Right renal pelvis (tissue), 4 donors: Measurements from ENCODE around the gene CDCA5. TPM values are rescaled to one million over a fixed set of nuclear protein-coding genes. Genes with fewer than 3 reads are reported as not detected.

Source experiments
- DNase-seq, 4 donors: peaks; one replicate each; pipeline ENCODE4 v3.0.0-alpha.2; 2013; ENCODE audit warnings: low read depth in 4 of 4, low spot score in 3 of 4, missing footprints in 1 of 4
- polyA plus RNA-seq, 4 donors: library from polyadenylated mRNA; unstranded; fragments of 120-200 nt; gene quantifications; one replicate each; pipeline ENCODE4 v1.2.1, GENCODE V29; 2013; ENCODE audit not compliant: insufficient read length in 4 of 4

CDCA5 gene
- polyA plus RNA-seq, 4 donors, result 15.6 to 21.7 (median 18.7) TPM

DNA sequence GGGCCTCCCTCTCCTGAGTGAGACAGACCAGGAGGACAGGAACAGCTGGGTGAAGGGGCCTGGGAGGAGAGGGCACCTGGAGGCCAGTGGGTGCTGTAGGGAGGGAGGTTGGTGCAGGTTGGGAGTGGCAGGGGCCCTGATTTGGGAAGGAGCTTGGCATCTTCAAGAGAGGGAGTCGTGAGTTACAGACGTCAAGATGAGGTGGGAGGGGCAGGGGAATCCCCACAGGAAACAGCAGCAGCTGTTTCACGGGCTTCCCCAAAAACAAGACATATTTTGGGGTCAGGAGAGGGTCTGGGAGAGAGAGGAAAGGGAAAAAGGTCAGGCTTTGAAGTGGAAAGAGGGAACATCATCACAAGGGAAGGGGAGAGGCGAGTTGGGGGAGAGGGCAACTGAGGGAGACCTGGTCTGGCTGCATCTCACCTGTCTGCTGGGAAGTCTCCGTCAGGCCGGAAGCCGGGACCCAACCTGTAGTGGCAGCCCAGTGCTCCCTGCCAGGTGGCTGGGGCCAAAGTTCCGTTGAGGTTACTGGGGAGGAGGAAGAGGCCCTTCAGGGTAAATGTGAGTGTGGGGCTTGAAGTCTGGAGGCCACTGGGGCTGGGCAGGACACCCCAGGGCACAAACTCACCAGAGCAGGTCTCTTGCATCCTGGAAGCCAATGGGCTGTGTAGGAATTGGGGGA lies 29.9 kb downstream of the CDCA5 start:
- DNase-seq, result no peak

DNA sequence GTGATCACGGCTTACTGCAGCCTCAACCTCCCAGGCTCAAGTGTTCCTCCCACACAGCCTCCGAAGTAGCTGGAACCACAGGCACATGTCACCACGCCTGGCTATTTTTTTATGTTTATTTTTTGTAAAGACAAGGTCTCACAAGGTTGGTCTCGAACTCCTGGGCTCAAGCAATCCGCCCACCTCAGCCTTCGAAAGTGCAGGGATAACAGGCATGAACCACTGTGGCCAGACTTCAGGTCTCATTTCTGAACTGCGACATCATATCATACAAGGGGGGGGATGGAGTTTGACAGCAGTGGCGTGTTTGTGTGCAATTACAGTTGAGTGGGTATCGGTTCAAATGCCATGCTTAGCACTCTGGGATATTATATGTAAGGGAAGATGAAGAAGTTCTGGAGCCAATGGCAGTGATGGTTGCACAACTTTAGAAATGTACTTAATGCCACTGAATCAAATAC lies 32.4 kb downstream of the CDCA5 start:
- DNase-seq, result no peak

DNA sequence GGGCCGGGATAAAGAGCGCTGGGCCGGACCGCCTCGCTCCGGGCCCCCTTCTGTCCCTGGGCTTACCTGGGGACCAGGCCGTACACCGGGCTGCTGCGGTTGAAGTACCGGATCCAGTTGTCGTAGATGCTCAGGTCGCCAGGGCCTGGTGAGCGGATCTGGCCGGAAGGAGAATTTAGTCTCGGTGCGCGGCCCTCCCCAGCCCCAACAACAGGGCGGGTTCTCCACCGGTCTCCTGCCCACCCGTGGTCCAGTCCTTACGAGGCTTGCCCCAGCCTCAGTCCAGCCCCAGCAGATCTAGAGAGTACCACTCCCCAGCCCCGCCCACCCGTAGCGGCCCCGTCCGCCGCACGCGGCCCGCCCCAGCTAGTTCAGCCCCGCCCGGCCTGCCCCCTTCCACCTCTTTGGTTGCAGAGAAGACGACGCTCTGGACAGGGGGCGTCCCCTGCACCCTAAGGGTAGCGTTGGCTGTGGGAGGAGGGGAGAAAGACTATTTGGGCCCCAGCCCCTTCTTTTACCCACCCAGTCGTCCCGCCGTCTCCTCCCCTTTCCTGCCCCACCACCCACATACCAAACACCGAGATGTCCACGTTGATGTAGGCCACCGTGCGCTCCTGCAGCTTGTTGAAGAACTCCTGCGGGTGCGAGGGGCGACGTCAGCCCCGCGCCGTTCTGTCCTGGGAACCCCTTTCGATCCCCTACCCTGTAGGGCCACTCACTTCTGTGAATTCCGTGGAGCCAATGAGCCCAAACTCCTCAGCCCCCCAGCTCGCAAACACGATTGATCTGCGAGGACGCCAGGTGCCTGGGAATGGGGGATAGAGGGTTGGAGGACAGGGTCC lies 36.0 kb downstream of the CDCA5 start:
- no peak for DNase-seq

DNA sequence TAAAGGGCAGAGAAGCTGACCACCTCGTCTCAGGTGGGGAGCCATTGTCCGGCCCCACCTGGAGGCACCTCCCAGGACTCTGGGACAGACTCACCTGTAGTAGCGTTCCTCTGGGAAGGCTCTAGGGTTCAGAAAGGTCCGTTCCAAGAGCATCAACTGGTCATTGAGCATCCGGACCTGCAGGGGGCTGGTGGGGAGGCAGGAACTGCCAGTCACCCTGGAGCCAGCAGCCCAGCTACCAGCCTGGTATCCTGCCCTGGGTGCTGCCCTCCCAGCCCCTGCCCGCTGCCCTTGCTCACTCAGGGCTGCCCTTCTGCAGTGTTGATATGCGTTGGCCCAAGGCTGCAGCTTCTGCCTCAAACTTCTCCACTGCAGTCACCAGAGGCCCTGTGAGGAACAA lies 38.1 kb downstream of the CDCA5 start:
- no peak for DNase-seq

DNA sequence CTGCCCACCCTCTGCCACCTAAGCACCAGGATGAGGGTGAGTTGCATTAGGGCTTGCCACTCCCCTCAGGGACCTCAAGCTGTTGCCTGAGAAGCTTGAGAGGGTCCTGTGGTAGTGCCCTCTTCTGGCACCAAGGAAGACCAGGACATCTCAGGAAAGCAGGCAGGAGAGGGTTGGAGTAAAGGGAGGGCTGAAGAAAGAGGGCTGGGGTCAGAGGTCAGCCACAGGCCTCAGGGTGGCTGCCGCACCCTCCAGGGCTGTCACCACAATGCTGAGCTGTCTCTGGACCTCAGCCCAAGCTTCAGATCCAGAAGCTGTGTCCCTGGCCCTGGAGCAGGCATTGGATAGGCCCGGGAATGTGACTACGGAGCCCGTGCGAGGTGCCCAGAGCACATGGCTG lies 38.8 kb downstream of the CDCA5 start:
- no peak for DNase-seq

DNA sequence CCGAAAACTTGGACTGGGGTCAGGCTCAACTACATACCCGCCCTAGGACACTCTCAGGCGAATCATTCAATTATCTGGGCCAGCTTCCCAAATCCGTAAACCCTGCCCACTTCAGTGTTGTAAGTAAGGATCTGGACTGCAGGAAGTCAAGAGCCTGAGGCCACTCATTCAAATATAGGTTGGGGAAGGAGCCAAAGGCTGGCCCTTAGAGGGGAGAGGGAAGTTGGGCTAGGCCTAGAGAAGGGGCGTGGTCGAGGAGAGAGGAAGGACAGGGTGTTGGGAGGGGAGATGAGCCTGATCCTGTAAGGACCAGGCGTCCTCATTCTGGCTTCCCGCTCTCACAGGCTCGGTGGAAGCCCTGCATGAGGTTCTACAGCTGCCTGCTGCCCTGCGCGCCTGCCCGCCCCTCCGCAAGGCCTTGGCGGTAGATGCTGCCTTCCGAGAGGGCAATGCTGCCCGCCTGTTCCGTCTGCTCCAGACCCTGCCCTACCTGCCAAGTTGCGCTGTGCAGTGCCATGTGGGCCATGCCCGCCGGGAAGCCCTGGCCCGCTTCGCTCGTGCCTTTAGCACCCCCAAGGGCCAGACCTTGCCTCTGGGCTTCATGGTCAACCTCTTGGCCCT lies 39.8 kb downstream of the CDCA5 start:
- no peak for DNase-seq

DNA sequence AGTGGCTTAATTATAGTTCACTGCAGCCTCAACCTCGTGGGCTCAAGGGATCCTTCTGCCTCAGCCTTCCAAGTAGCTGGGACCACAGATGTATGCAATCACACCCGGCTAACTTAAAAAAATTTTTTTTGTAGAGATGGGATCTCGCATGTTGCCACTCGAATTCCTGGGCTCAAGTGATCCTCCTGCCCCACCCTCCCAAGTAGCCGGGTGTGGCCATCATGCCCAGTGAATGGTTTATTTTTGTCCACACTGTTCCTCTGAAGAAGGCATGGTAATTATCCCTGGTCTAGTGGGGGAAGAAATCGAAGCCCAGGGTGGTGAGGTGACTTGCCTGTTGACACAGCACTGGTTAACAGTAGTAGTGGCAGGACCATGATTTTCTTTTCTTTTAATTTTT lies 40.9 kb downstream of the CDCA5 start:
- no peak for DNase-seq

DNA sequence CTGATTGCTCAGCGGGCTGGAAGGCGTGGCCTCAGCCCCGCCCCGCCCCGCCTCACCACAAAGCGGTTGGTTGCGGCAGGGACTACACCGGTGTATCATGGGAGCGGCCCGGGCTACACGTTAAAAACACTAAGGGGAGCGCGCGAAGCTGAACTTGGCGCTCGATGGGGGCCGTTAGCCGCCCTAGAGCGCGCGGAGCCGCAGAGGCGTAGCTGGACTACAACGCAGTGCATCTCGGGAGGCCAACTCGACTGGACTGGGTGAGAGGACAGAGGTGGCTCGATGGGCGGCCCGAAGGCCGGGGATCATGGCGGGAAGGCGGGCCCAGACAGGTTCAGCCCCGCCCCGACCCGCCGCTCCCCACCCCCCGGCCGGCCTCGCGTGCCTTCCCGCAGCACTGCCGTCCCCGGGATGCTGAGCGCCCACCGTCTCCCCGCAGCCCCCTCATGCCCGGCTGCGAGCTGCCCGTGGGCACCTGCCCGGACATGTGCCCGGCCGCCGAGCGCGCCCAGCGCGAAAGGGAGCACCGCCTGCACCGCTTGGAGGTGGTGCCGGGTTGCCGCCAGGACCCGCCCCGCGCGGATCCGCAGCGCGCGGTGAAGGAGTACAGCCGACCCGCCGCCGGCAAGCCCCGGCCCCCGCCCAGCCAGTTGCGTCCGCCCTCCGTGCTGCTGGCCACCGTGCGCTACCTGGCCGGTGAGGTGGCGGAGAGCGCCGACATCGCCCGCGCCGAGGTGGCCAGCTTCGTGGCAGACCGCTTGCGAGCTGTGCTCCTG lies 42.8 kb downstream of the CDCA5 start, which contains the start of gene SAC3D1:
Gene SAC3D1 (plus strand): TSS at position 364 of the 776 bp plus-strand sequence. CDS start 83 bp downstream, at position 447.
- DNase-seq, result peak; percentile 79 to 87 (median 82)

DNA sequence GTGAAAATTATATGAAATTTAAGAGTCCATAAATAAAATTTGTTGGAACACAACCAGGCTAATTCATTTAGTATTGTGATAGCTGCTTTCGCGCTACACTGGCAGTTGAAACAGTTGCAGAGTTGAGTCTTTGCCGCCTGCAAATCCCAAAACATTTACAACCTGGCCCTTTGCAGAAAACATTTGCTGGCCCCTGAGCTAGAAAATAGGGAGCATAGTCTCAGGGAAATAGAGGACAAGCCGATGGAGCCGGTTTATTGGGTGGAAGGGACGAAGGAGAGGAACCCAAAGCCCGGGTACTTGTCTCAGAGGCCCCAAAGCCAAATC lies 43.4 kb downstream of the CDCA5 start:
- DNase-seq, result no peak

DNA sequence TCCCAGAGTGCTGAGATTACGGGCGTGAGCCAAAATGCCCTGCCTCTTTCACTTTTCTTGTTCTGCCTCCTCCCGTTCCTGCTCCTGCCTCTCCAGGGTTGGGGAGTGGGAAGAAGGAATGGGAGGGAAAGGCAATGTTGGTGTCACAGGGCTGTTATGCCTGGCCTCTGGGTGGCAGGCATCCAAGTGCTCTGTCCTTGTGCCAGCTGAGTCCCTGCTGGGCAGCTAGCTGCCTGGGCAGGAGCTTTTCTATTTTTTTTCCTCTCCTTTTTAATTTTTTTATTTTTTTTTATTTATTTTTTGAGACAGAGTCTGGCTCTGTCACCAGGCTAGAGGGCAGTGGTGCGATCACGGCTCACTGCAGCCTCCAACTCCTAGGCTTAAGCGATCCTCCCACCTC lies 46.9 kb downstream of the CDCA5 start:
- DNase-seq, result no peak

DNA sequence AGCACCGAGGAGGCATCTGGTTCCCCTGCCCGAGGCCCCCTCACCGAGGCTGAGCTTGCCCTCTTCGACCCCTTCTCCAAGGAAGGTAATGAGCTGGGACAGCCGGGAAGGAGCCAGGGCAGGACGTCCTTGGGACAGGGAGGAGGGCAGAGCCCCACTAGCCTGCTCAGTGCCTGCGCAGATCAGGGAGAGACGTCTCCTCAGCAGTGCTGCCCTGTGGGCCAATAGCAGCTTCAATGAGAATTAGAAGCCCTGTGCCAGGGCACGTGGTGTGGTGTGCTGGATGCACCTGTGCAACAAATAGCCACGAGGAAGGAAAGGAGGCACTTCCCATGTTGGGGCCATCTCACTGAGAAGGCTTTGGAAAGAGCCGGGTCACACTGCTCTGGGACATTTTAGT lies 48.3 kb downstream of the CDCA5 start:
- no peak for DNase-seq

DNA sequence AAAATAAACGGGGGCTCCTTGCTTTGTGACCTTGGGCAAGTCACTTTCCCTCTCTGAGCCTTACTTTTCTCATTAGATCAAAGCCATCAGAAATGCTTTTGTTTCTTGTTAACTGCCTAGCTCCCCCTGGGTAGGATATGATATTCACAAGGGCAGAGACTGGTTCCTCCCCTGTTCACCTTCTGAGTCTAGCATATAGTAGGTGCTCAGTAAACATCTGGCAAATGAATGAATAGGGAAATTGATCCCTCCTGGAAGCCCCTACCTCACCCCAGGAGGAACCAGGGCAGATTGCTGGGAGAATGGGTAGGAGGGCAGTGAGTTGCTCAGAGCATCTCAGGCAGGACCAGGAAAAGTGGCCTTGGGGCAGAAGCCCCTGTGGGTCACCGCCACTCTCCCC lies 49.4 kb downstream of the CDCA5 start:
- DNase-seq, result no peak

DNA sequence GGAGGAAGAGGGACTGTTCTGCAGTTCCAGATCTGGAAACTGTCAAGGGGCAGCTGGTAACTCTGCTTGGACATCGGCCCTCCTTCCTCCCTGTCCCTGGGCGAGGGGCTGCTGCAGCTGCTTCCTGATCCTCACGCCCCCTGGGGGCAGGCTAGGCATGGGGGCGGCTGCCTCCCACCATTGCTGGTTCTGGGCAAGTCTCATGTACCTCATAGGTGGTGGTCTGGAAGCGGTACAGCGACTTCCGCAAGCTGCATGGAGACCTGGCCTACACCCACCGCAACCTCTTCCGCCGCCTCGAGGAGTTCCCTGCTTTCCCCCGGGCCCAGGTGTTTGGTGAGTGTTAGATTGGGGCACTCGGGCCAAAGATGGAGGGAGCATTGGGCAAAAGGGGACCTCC lies 51.6 kb downstream of the CDCA5 start:
- no peak for DNase-seq

Other genes starting within 250 kb of the CDCA5 start
- gene CDC42BPG, start 239.4 kb downstream of the CDCA5 start, polyA plus RNA-seq, result 1 to 10 TPM; 4.4 to 7.1 (median 5.4) TPM
- 10 to 100 TPM; 54.1 to 69.5 (median 60.5) TPM for gene EHD1, start 205.4 kb downstream of the CDCA5 start, polyA plus RNA-seq
- 10 to 100 TPM; 15.5 to 25.9 (median 16.5) TPM for gene ATG2A, start 166.8 kb downstream of the CDCA5 start, polyA plus RNA-seq
- 10 to 100 TPM; 14.9 to 18.8 (median 17.9) TPM for gene PPP2R5B, start 159.4 kb downstream of the CDCA5 start, polyA plus RNA-seq
- gene GPHA2, start 148.1 kb downstream of the CDCA5 start, polyA plus RNA-seq, result 1 to 10 TPM in 3 of 4 donors, under 1 TPM in 1; 0.54 to 2.8 (median 1.9) TPM
- 1 to 10 TPM in 2 of 4 donors, under 1 TPM in 2; 0.80 to 1.5 (median 1.00) TPM for gene MAJIN, start 111.9 kb downstream of the CDCA5 start, polyA plus RNA-seq
- gene BATF2, start 87.1 kb downstream of the CDCA5 start, polyA plus RNA-seq, result 1 to 10 TPM; 3.2 to 3.5 (median 3.3) TPM
- gene ARL2, start 69.9 kb downstream of the CDCA5 start, polyA plus RNA-seq, result 10 to 100 TPM; 52.3 to 70.2 (median 59.7) TPM
- gene SNX15, start 56.6 kb downstream of the CDCA5 start, polyA plus RNA-seq, result 10 to 100 TPM; 31.1 to 33.5 (median 31.9) TPM
- gene SAC3D1, start 42.8 kb downstream of the CDCA5 start, polyA plus RNA-seq, result 10 to 100 TPM; 11.6 to 16.2 (median 12.6) TPM
- gene NAALADL1, start 25.5 kb downstream of the CDCA5 start, polyA plus RNA-seq, result 10 to 100 TPM; 12.0 to 16.2 (median 13.1) TPM
- 10 to 100 TPM; 31.8 to 38.9 (median 32.7) TPM for gene ZFPL1, start 182 bp upstream of the CDCA5 start, polyA plus RNA-seq
- gene VPS51, start 12.2 kb upstream of the CDCA5 start, polyA plus RNA-seq, result 100 to 1,000 TPM in 1 of 4 donors, 10 to 100 TPM in 3; 90.9 to 148 (median 99.2) TPM
- 10 to 100 TPM; 77.6 to 95.7 (median 87.9) TPM for gene TM7SF2, start 27.8 kb upstream of the CDCA5 start, polyA plus RNA-seq
- gene ZNHIT2, start 33.7 kb upstream of the CDCA5 start, polyA plus RNA-seq, result 10 to 100 TPM in 1 of 4 donors, 1 to 10 TPM in 3; 6.5 to 11.4 (median 6.9) TPM
- gene FAU, start 38.1 kb upstream of the CDCA5 start, polyA plus RNA-seq, result 100 to 1,000 TPM; 558 to 873 (median 611) TPM
- 10 to 100 TPM; 61.8 to 66.5 (median 64.0) TPM for gene MRPL49, start 38.3 kb upstream of the CDCA5 start, polyA plus RNA-seq
- gene SYVN1, start 50.5 kb upstream of the CDCA5 start, polyA plus RNA-seq, result 10 to 100 TPM; 47.0 to 54.9 (median 51.0) TPM
- gene SPDYC, start 86.2 kb upstream of the CDCA5 start, polyA plus RNA-seq, result under 1 TPM in 2 of 4 donors, not detected in 2; 0.15 to 0.17 TPM
- 100 to 1,000 TPM in 2 of 4 donors, 10 to 100 TPM in 2; 84.3 to 109 (median 97.7) TPM for gene CAPN1, start 97.9 kb upstream of the CDCA5 start, polyA plus RNA-seq
- gene POLA2, start 177.9 kb upstream of the CDCA5 start, polyA plus RNA-seq, result 10 to 100 TPM; 24.4 to 26.8 (median 26.0) TPM
- gene CDC42EP2, start 230.8 kb upstream of the CDCA5 start, polyA plus RNA-seq, result 10 to 100 TPM in 3 of 4 donors, 1 to 10 TPM in 1; 8.7 to 12.7 (median 10.7) TPM
- gene DPF2, start 249.8 kb upstream of the CDCA5 start, polyA plus RNA-seq, result 10 to 100 TPM; 82.7 to 93.3 (median 90.7) TPM